NCI-H1694 treated with DMSO at 0.1 percent for 48 hours (cell line): Measurements from ENCODE around the gene SLC22A16.

ENCODE experiments used
- DNase-seq: peaks from one replicate; lab custom pipeline; 2025; lab: John Stamatoyannopoulos, UW

The SLC22A16 gene

GRCh38 chr6:110404607-110405006 lies 71.8 kb downstream of the SLC22A16 start:
- DNase-seq, result no peak

DNA sequence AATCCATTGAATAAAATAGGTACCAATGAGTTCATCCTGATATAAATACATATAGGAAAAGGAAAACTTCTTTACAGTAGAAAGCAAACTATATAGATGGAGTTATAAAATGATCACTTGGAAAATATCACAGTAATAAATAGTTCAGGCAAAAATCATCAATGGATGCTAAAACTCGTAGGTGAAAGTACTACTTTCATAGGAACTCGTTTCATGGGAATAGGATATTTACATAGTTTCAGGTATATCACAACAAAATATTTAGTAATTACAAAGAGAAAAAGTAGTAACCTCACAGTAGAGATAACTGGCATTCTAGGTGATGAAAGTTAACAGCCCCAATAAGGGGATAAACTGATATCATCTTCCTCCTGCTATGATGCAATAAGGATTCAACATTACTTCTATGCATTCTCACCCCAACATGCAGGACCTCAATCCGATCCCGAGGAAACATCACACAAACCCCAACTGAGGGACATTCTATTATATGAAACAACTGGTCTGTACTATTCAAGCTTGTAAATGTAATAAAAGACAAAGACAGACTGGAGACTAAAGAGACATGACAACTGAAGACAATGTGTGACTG lies 74.7 kb downstream of the SLC22A16 start:
- DNase-seq, result no peak

DNA sequence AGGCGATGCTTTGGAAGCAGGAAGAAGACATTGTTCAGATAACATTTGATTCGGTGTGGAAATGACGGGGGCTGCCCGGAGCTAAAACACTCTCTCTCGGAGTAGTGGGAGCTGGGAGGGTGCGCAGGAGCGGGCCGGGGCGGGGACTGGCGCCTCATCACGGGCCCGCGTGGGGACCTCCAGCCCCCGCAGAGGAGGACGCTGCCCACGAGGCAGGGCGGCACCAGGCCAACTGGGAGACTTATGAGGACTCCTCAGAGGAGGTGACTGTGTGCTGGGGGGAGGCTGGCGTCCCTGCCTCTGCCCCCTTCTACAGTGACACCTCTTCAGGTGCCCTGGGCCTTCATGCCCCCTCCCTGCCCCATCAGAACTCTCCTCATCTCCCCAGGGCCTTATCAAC lies 76.2 kb downstream of the SLC22A16 start:
- DNase-seq, result no peak

GRCh38 chr6:110399219-110400071 lies 77.0 kb downstream of the SLC22A16 start:
- DNase-seq, result no peak

DNA sequence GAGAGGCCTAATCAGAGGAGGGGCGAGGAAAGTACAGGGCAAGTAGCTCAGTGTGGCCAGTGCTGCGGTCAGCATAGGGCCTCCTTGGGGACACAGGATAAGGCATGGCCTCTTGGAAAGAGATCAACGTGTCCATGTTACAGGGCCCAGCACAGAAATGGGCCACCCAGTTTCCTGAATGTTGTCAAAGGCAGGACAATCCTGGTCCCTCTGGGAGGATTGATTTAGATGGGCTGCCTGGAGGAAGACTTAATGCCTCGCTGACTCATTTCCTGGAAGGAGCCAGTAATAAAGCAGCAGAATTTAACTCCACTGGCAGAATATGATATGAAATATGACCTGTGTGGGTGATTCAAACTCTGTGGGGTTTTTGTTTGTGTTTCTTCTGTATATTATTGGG lies 77.6 kb downstream of the SLC22A16 start:
- no peak for DNase-seq

- peak; percentile 69 for DNase-seq
Observed at GRCh38 chr6:110395221-110395620, 81.2 kb downstream of the SLC22A16 start.

GRCh38 chr6:110394409-110394808 lies 82.0 kb downstream of the SLC22A16 start:
- DNase-seq, result no peak

DNA sequence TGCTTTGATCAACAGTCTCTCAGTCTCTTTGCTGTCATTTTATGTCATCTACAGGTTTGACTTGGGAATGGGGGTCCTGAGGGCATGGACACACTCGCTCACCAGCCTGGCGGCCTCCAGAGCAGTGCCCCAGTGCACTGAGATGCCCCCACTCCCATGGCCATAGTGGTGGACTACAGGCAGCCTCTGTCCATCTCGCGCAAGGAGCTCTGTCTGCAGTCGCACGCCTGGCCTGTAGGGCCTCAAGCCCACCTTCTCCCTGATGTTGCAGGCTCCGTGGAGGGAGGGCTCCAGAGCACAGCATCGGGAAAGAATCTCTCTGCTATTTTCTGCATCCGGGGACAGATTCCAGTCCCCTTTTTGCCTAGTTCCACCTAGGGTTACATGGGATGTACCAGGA lies 83.7 kb downstream of the SLC22A16 start:
- DNase-seq, result no peak

DNA sequence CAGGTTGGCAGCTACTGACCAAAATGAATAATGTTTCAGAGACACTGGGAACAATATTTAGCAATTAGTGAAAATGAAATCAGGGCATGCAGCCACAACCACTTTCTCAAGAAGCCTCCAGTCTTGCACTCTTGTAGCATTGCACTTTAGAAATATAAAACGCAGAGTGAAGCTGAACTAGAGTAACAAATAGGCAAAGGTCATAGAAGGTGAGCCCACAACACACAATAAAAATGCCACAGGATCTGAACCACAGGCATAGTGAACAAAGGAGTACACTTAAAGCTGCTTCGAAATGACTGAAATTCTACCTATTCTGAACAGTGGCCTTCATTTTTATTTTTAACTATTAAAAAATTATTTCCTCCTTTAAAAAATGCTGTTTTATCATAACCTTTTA lies 86.0 kb downstream of the SLC22A16 start:
- no peak for DNase-seq

DNA sequence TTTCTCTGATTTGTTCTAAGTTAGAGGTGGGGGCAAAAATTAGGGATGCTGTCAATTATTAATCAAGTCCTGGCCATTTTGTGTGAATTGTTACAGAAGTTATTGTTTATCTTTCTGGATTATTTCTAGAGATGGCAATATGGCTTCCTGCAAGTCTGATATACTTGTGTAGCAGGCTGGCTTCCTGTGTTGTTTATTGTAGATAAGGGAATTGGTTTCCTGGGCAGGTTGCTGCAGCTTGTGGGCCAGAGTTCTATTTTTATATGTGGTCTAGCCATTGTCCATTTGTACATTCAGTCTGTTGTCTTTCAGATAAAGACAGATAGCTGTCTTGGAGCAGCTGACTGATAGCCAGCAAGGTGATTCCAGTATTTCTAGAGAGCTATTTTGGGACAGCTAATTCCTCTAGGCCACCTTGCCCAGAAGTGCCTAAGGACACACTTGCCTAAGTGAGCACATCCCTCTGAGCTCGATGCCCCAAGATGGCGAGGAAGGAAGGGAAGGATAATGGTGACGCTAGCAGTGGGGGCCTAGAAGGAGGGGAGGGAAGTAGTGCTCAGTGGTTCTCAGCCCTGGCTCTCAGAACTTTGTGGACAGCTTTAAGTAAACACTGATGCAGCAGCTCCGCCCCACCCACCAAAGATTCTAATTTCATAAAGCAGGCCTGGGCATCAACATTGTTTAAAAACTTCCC lies 86.6 kb downstream of the SLC22A16 start:
- no peak for DNase-seq

- no peak for DNase-seq
Observed at GRCh38 chr6:110387986-110388385, 88.4 kb downstream of the SLC22A16 start.

- DNase-seq, result no peak
Observed at GRCh38 chr6:110385458-110385863, 91.0 kb downstream of the SLC22A16 start.

GRCh38 chr6:110378552-110378951 lies 97.9 kb downstream of the SLC22A16 start:
- DNase-seq, result no peak
